Loucy (cell line): Measurements from ENCODE around the gene EPB41.

ENCODE experiments used
- H2AFZ ChIP-seq: fragments of 200-600 bp; sonication (generic); 2 replicates; pipeline ENCODE4 v1.6.0; 2016; ENCODE audit warnings: antibody characterized with exemption, mild to moderate bottlenecking, low read length, moderate library complexity
- H3F3A ChIP-seq: fragments of 200-600 bp; 2 replicates; pipeline ENCODE4 v1.6.0; 2016; ENCODE audit warnings: antibody characterized with exemption, low read depth, mild to moderate bottlenecking
- H3K27me3 ChIP-seq: fragments of 200-600 bp; sonication (generic); 2 replicates; pipeline ENCODE4 v1.6.1; 2014; ENCODE audit warnings: low read length, mild to moderate bottlenecking; ENCODE audit not compliant: insufficient read depth, poor library complexity, severe bottlenecking
- H3K36me3 ChIP-seq: fragments of 200-600 bp; sonication (generic); 2 replicates; pipeline ENCODE4 v1.6.1; 2016; ENCODE audit warnings: low read length; ENCODE audit not compliant: insufficient read depth
- H3K4me1 ChIP-seq: fragments of 200-600 bp; sonication (generic); 2 replicates; pipeline ENCODE4 v1.5.1; 2014; ENCODE audit warnings: low read length, mild to moderate bottlenecking; ENCODE audit not compliant: insufficient read depth, poor library complexity, severe bottlenecking
- H3K4me2 ChIP-seq: fragments of 200-600 bp; sonication (generic); 2 replicates; pipeline ENCODE4 v1.6.0; 2014; ENCODE audit warnings: antibody characterized with exemption, low read length, low read depth, mild to moderate bottlenecking; ENCODE audit not compliant: poor library complexity, severe bottlenecking
- H3K4me3 ChIP-seq: fragments of 200-600 bp; sonication (generic); 2 replicates; pipeline ENCODE4 v1.5.1; 2014; ENCODE audit warnings: low read length, mild to moderate bottlenecking, mixed read lengths; ENCODE audit not compliant: poor library complexity, severe bottlenecking
- H3K79me2 ChIP-seq: fragments of 200-600 bp; sonication (generic); 2 replicates; pipeline ENCODE4 v1.6.1; 2014; ENCODE audit warnings: low read length; ENCODE audit not compliant: insufficient read depth
- H3K9ac ChIP-seq: fragments of 200-600 bp; sonication (generic); 2 replicates; pipeline ENCODE4 v1.6.0; 2014; ENCODE audit warnings: mild to moderate bottlenecking, low read depth, low read length, moderate library complexity; ENCODE audit not compliant: poor library complexity, severe bottlenecking
- H3K9me2 ChIP-seq: fragments of 200-600 bp; sonication (generic); replicated peaks from 2 replicates; pipeline ENCODE4 v1.6.1; 2016; ENCODE audit warnings: low read depth, low read length, mixed read lengths
- H3K9me3 ChIP-seq: fragments of 200-600 bp; sonication (generic); 2 replicates; pipeline ENCODE4 v1.6.1; 2014; ENCODE audit warnings: mild to moderate bottlenecking, antibody characterized with exemption, low read length, low read depth; ENCODE audit not compliant: insufficient read depth
- H4K20me1 ChIP-seq: fragments of 200-600 bp; sonication (generic); 2 replicates; pipeline ENCODE4 v1.6.0; 2014; ENCODE audit warnings: antibody characterized with exemption, low read length, mild to moderate bottlenecking; ENCODE audit not compliant: insufficient read depth, poor library complexity, severe bottlenecking
- EZH2phosphoT487 ChIP-seq: fragments of 200-600 bp; IDR thresholded peaks from 2 replicates; pipeline ENCODE4 v1.6.1; 2018; ENCODE audit warnings: antibody characterized with exemption, mild to moderate bottlenecking, moderate library complexity, borderline replicate concordance
- TF ChIP-seq, protein P1 (sequence below): fragments of 200-600 bp; sonication (generic); conservative IDR thresholded peaks from 2 replicates; pipeline ENCODE4 v1.5.1; 2014; ENCODE audit warnings: mild to moderate bottlenecking, antibody characterized with exemption, low read length

EPB41 gene

GRCh38 chr1:29162025-29162424 lies 247.7 kb downstream of the EPB41 start:
- no peak overlapping the region for H2AFZ ChIP-seq
- TF ChIP-seq, protein P1, sequence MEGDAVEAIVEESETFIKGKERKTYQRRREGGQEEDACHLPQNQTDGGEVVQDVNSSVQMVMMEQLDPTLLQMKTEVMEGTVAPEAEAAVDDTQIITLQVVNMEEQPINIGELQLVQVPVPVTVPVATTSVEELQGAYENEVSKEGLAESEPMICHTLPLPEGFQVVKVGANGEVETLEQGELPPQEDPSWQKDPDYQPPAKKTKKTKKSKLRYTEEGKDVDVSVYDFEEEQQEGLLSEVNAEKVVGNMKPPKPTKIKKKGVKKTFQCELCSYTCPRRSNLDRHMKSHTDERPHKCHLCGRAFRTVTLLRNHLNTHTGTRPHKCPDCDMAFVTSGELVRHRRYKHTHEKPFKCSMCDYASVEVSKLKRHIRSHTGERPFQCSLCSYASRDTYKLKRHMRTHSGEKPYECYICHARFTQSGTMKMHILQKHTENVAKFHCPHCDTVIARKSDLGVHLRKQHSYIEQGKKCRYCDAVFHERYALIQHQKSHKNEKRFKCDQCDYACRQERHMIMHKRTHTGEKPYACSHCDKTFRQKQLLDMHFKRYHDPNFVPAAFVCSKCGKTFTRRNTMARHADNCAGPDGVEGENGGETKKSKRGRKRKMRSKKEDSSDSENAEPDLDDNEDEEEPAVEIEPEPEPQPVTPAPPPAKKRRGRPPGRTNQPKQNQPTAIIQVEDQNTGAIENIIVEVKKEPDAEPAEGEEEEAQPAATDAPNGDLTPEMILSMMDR: no peak
- no peak for TF ChIP-seq EZH2phosphoT487
- peaks cover 79% of the 10 kb centered on the region for H3K79me2 ChIP-seq
- H3K4me1 ChIP-seq: peaks cover 37% of the 10 kb centered on the region
- H3K9me2 ChIP-seq: no peaks in the 10 kb centered on the region
- H3K9ac ChIP-seq: no peak overlapping the region
- H4K20me1 ChIP-seq: peaks cover 83% of the 10 kb centered on the region
- no peak overlapping the region for H3K4me3 ChIP-seq
- peaks cover 81% of the 10 kb centered on the region for H3K36me3 ChIP-seq
- H3K4me2 ChIP-seq: peak overlapping the region; percentile 45
- H3K9me3 ChIP-seq: no peaks in the 10 kb centered on the region
- H3K27me3 ChIP-seq: no peaks in the 10 kb centered on the region
- H3F3A ChIP-seq: no peaks in the 10 kb centered on the region

DNA sequence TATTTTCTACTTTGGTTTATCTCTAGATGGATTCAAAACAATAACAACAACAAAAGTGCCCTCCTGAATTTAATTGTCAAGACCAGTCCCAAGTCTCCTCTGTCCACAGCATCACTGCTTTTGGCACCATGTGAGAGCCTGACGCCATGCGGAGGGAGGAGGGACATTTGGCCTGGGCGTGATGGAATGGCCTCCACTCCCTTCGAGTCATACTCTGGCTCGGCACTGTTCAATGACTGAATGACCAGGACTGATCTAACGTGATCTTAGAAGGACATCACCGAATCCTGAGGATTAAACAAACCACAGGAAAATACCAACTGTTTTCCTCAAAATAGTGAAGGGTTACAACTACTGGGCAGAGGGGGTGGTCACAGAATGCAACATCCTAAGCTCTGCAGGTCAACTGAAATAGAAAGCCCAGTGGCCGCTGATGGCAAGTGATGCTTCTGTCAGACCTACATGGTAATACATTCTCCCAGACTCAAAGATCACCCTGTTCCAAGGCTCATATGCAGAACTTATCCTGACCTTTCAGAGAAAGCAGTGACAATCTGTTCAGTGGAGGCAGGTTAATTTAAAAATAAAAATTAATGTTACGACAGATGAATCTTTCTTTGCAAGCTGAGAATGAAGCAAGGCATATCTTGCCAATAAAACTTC lies 248.2 kb downstream of the EPB41 start:
- peaks cover 38% of the 10 kb centered on the region for H3K4me1 ChIP-seq
- peak overlapping the region; percentile 45 for H3K4me2 ChIP-seq
- H3K9me3 ChIP-seq: no peaks in the 10 kb centered on the region
- H3K9ac ChIP-seq: no peak overlapping the region
- H3K4me3 ChIP-seq: no peak overlapping the region
- no peak for TF ChIP-seq EZH2phosphoT487
- H4K20me1 ChIP-seq: peaks cover 88% of the 10 kb centered on the region
- H3K9me2 ChIP-seq: no peaks in the 10 kb centered on the region
- peaks cover 79% of the 10 kb centered on the region for H3K79me2 ChIP-seq
- H3K36me3 ChIP-seq: peaks cover 80% of the 10 kb centered on the region
- H3K27me3 ChIP-seq: no peaks in the 10 kb centered on the region
- no peaks in the 10 kb centered on the region for H3F3A ChIP-seq
- H2AFZ ChIP-seq: no peak overlapping the region

DNA sequence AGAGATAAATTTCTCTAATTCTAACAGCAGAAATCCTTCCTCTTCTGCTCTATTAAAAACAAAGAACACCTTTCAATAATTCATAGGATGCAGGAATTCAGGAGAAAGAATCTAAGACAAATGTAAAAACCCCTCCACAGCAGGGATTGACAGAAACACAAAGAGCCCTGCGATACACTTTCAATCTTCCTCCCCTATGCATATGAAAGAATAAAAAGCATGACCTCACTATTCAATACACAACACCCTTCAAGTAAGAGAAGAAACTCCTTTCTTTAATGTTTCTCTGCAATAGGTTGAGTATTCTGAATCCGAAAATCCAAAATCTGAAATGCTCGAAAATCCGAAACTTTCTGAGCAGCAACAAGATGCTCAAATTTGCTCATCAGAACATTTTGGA lies 250.2 kb downstream of the EPB41 start:
- H3K36me3 ChIP-seq: peaks cover 79% of the 10 kb centered on the region
- no peaks in the 10 kb centered on the region for H3K9me3 ChIP-seq
- H3K79me2 ChIP-seq: peaks cover 94% of the 10 kb centered on the region
- no peak overlapping the region for H3K4me3 ChIP-seq
- H3K4me2 ChIP-seq: no peak overlapping the region
- no peak overlapping the region for H2AFZ ChIP-seq
- no peaks in the 10 kb centered on the region for H3K9me2 ChIP-seq
- no peak overlapping the region for H3K9ac ChIP-seq
- H4K20me1 ChIP-seq: peaks cover 99% of the 10 kb centered on the region
- no peaks in the 10 kb centered on the region for H3K27me3 ChIP-seq
- no peaks in the 10 kb centered on the region for H3F3A ChIP-seq
- H3K4me1 ChIP-seq: peaks cover 45% of the 10 kb centered on the region
- TF ChIP-seq EZH2phosphoT487: no peak
- TF ChIP-seq, protein P1: no peak
